CD14-positive monocyte (primary cell): Measurements from ENCODE around the gene MASP1. TPM values are rescaled to one million over a fixed set of nuclear protein-coding genes. Genes with fewer than 3 reads are reported as not detected.

Experiments used
- DNase-seq, 3 donors: peaks; one replicate each; pipeline ENCODE4 v3.0.0-alpha.2; 2011 to 2022
- H2AFZ ChIP-seq: 2 replicates; pipeline ENCODE4 v1.6.0; 2012; ENCODE audit warnings: mild to moderate bottlenecking, low read depth, low read length, inconsistent platforms; ENCODE audit not compliant: insufficient read depth, poor library complexity, severe bottlenecking
- H3K27ac ChIP-seq, 2 donors: 1 replicate in 1 of 2; 2 replicates in 1 of 2; pipeline ENCODE4 v1.5.1; 2012 to 2013; ENCODE audit warnings: low read length in 2 of 2, control low read depth in 1 of 2, inconsistent platforms in 1 of 2, low read depth in 1 of 2, mild to moderate bottlenecking in 1 of 2
- H3K27me3 ChIP-seq, 2 donors: one replicate each; pipeline versions ENCODE4 v1.6.0 to v1.6.1; 2011 to 2013; ENCODE audit warnings: low read length in 2 of 2; ENCODE audit not compliant: control insufficient read depth in 2 of 2, insufficient read depth in 2 of 2
- H3K36me3 ChIP-seq, 2 donors: replicated peaks in 1 of 2; 1 replicate in 1 of 2; 2 replicates in 1 of 2; pipeline versions ENCODE4 v1.5.1 to v1.6.1; 2012 to 2013; ENCODE audit warnings: low read length in 2 of 2, control low read depth in 1 of 2, inconsistent platforms in 1 of 2, mild to moderate bottlenecking in 1 of 2; ENCODE audit not compliant: insufficient read depth in 2 of 2, control insufficient read depth in 1 of 2
- H3K4me1 ChIP-seq, 2 donors: 1 replicate in 1 of 2; 2 replicates in 1 of 2; pipeline versions ENCODE4 v1.5.1 to v1.6.1; 2012 to 2013; ENCODE audit warnings: low read length in 2 of 2, control low read depth in 1 of 2, inconsistent platforms in 1 of 2, mild to moderate bottlenecking in 1 of 2, moderate library complexity in 1 of 2; ENCODE audit not compliant: insufficient read depth in 2 of 2, control insufficient read depth in 1 of 2
- H3K4me2 ChIP-seq: replicated peaks from 2 replicates; pipeline ENCODE3; 2012; ENCODE audit warnings: low read length, moderate library complexity, mild to moderate bottlenecking; ENCODE audit not compliant: poor library complexity, severe bottlenecking; ENCODE audit errors: extremely low read depth
- H3K4me3 ChIP-seq, 3 experiments: fragments of 200-600 bp in 1 of 3; sonication (generic) in 1 of 3; replicated peaks in 1 of 3; 1 replicate in 2 of 3; 2 replicates in 1 of 3; pipeline ENCODE4 v1.5.1; 2011 to 2013; ENCODE audit warnings: low read length in 3 of 3, mild to moderate bottlenecking in 3 of 3, control low read depth in 2 of 3, low read depth in 2 of 3, inconsistent platforms in 1 of 3, moderate library complexity in 1 of 3
- H3K79me2 ChIP-seq: 2 replicates; pipeline ENCODE4 v1.6.0; 2012; ENCODE audit warnings: mild to moderate bottlenecking, control low read depth, inconsistent platforms, low read length, moderate library complexity; ENCODE audit not compliant: insufficient read depth
- H3K9ac ChIP-seq: 2 replicates; pipeline ENCODE4 v1.6.0; 2017; ENCODE audit warnings: low read length, mild to moderate bottlenecking; ENCODE audit not compliant: insufficient read depth, poor library complexity, severe bottlenecking
- H3K9me3 ChIP-seq, 2 donors: replicated peaks in 1 of 2; 1 replicate in 1 of 2; 2 replicates in 1 of 2; pipeline versions ENCODE4 v1.5.1 to v1.6.1; 2012 to 2013; ENCODE audit warnings: low read length in 2 of 2, control low read depth in 1 of 2; ENCODE audit not compliant: control insufficient read depth in 1 of 2, insufficient read depth in 1 of 2
- H4K20me1 ChIP-seq: 2 replicates; pipeline ENCODE4 v1.6.0; 2012; ENCODE audit warnings: mild to moderate bottlenecking, low read length, control low read depth, moderate library complexity; ENCODE audit not compliant: insufficient read depth
- H3K27ac Mint-ChIP-seq, 7 donors: one replicate each; pipeline ENCODE4 v1.8.0; 2020; ENCODE audit warnings: mild to moderate bottlenecking in 7 of 7, mixed read lengths in 7 of 7, moderate library complexity in 6 of 7, inconsistent platforms in 2 of 7
- H3K27me3 Mint-ChIP-seq, 3 donors: one replicate each; pipeline ENCODE4 v1.8.0; 2021 to 2022; ENCODE audit warnings: low read depth in 3 of 3, mild to moderate bottlenecking in 3 of 3, mixed read lengths in 3 of 3, moderate library complexity in 3 of 3, inconsistent platforms in 1 of 3
- H3K36me3 Mint-ChIP-seq, 2 donors: one replicate each; pipeline ENCODE4 v1.8.0; 2020; ENCODE audit warnings: mixed read lengths in 2 of 2, inconsistent platforms in 1 of 2, mild to moderate bottlenecking in 1 of 2
- H3K4me1 Mint-ChIP-seq: one replicate; pipeline ENCODE4 v1.8.0; 2020; ENCODE audit warnings: mild to moderate bottlenecking, mixed read lengths
- H3K4me3 Mint-ChIP-seq, 2 donors: one replicate each; pipeline ENCODE4 v1.8.0; 2020; ENCODE audit warnings: mild to moderate bottlenecking in 2 of 2, mixed read lengths in 2 of 2, moderate library complexity in 1 of 2
- H3K9me3 Mint-ChIP-seq, 7 donors: one replicate each; pipeline ENCODE4 v1.8.0; 2020 to 2022; ENCODE audit warnings: mixed read lengths in 7 of 7, mild to moderate bottlenecking in 6 of 7, moderate library complexity in 6 of 7, inconsistent platforms in 2 of 7
- WGBS: methylation state at CpG from one replicate; pipeline ENCODE4 v1.1.5; 2013; ENCODE audit warnings: missing lambda C conversion rate; ENCODE audit not compliant: insufficient coverage; 5-methylcytosine and 5-hydroxymethylcytosine counted together
- intact Hi-C, 2 donors: fragments of 100-400 bp; cut with micrococcal nuclease; formaldehyde crosslinking; loops; one replicate each; pipeline versions ENCODE4 v1.15.0 to v1.15.1; 2023
- polyA plus RNA-seq, 3 donors: library from polyadenylated mRNA; depleted of rRNA in 1 of 3; unstranded in 2 of 3; stranded (reverse) in 1 of 3; fragments of 300-500 nt in 2 of 3; fragments of >200 nt in 1 of 3; fragmentation: Illumina TruSeq in 2 of 3; gene quantifications; 1 replicate in 2 of 3; 2 replicates in 1 of 3; pipeline ENCODE4 v1.2.3, GENCODE V29; 2012 to 2021
- TF ChIP-seq, protein P1 (sequence below): fragments of 200-600 bp; IDR thresholded peaks from one replicate; pipeline ENCODE4 v1.8.0; 2022; ENCODE audit warnings: antibody characterized with exemption, mild to moderate bottlenecking

MASP1 gene
- polyA plus RNA-seq, 3 donors: not detected

- Histone ChIP-seq H3K4me2 (no peak overlapping the region), H3K36me3 (no peaks in the 10 kb centered on the region), H4K20me1 (no peaks in the 10 kb centered on the region), H3K4me1 (no peaks in the 10 kb centered on the region), H3K9ac (no peak overlapping the region), H3K9me3 (no peaks in the 10 kb centered on the region), H3K27me3 (no peaks in the 10 kb centered on the region), H3K27ac (no peak overlapping the region), H2AFZ (no peak overlapping the region), H3K4me3 (no peak overlapping the region), H3K79me2 (no peaks in the 10 kb centered on the region)
- intact Hi-C loops: no loop called here
- Mint-ChIP-seq H3K9me3 (peaks cover 0 to 3% (median 0%) of the 10 kb centered on the region in 7 donors), H3K4me3 (no peak overlapping the region), H3K27me3 (peaks cover 0 to 5% (median 2%) of the 10 kb centered on the region in 3 donors), H3K27ac (no peak overlapping the region), H3K4me1 (no peaks in the 10 kb centered on the region), H3K36me3 (no peaks in the 10 kb centered on the region)
- WGBS: 60% methylated on average over 1 of the region's 4 CpGs
- no peak for DNase-seq
- TF ChIP-seq, protein P1, sequence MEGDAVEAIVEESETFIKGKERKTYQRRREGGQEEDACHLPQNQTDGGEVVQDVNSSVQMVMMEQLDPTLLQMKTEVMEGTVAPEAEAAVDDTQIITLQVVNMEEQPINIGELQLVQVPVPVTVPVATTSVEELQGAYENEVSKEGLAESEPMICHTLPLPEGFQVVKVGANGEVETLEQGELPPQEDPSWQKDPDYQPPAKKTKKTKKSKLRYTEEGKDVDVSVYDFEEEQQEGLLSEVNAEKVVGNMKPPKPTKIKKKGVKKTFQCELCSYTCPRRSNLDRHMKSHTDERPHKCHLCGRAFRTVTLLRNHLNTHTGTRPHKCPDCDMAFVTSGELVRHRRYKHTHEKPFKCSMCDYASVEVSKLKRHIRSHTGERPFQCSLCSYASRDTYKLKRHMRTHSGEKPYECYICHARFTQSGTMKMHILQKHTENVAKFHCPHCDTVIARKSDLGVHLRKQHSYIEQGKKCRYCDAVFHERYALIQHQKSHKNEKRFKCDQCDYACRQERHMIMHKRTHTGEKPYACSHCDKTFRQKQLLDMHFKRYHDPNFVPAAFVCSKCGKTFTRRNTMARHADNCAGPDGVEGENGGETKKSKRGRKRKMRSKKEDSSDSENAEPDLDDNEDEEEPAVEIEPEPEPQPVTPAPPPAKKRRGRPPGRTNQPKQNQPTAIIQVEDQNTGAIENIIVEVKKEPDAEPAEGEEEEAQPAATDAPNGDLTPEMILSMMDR: no peak
These were observed 10.3 kb downstream of the MASP1 start for GRCh38 chr3:187281191-187281714.

GRCh38 chr3:187280644-187281043 is 10.9 kb downstream of the MASP1 start:
- H3K36me3 Mint-ChIP-seq: no peaks in the 10 kb centered on the region
- TF ChIP-seq, protein P1: no peak
- H3K79me2 ChIP-seq: no peaks in the 10 kb centered on the region
- 100% methylated on average over 1 of the region's 1 CpG for WGBS
- peaks cover 0 to 3% (median 0%) of the 10 kb centered on the region in 7 donors for H3K9me3 Mint-ChIP-seq
- H3K4me3 Mint-ChIP-seq: no peak overlapping the region
- intact Hi-C loops: no loop called here
- H3K4me2 ChIP-seq: no peak overlapping the region
- H3K36me3 ChIP-seq: no peaks in the 10 kb centered on the region
- DNase-seq: no peak
- no peak overlapping the region for H3K27ac ChIP-seq
- no peaks in the 10 kb centered on the region for H3K27me3 ChIP-seq
- no peak overlapping the region for H3K9ac ChIP-seq
- H3K27ac Mint-ChIP-seq: no peak overlapping the region
- H2AFZ ChIP-seq: no peak overlapping the region
- H3K9me3 ChIP-seq: no peaks in the 10 kb centered on the region
- H4K20me1 ChIP-seq: no peaks in the 10 kb centered on the region
- H3K27me3 Mint-ChIP-seq: peaks cover 0 to 8% (median 2%) of the 10 kb centered on the region in 3 donors
- H3K4me1 ChIP-seq: no peaks in the 10 kb centered on the region
- no peaks in the 10 kb centered on the region for H3K4me1 Mint-ChIP-seq
- H3K4me3 ChIP-seq: no peak overlapping the region
